Mucosa of gallbladder (tissue), 1 donor: ENCODE data around the gene MSANTD3. TPM values are rescaled to one million over a fixed set of nuclear protein-coding genes. Genes with fewer than 3 reads are reported as not detected.

Experiments used
- total RNA-seq: library from RNA; stranded (reverse); gene quantifications from one replicate; pipeline ENCODE4 v1.2.1, GENCODE V29; 2021
- donor health status: DM: no; HTN: no; CAD: no.

Gene MSANTD3
- total RNA-seq, 1 donor from 2014 or later, result 14.9 TPM

Other genes with a start within 250 kb of the MSANTD3 start
- gene TEX10, start 74.2 kb upstream of the MSANTD3 start, total RNA-seq, result 10.2 TPM
- gene TMEFF1, start 46.0 kb downstream of the MSANTD3 start, total RNA-seq, result 0.63 TPM
- 0.26 TPM for gene CAVIN4, start 150.9 kb downstream of the MSANTD3 start, total RNA-seq